SK-N-SH (cell line): ENCODE results near the gene SRPK1. TPM values are rescaled to one million over a fixed set of nuclear protein-coding genes. Genes with fewer than 3 reads are reported as not detected.
"Not testable (repeated sequence)": the region's sequence is repeated elsewhere in the genome, so short reads cannot be mapped to it uniquely, and the experiment has no call there.

Experiments
- CTCF ChIA-PET: fragments of 300-600, 350-600 bp; formaldehyde crosslinking; extraction: SDS; loops from one replicate; lab custom pipeline; 2021; lab: Yijun Ruan, JAX
- POLR2A ChIA-PET: fragments of 350-600 bp; sonication (Branson Sonifier 250); formaldehyde crosslinking; extraction: SDS; loops from one replicate; lab custom pipeline; 2020; ENCODE audit warnings: antibody characterized with exemption, inconsistent platforms; lab: Yijun Ruan, JAX
- DNase-seq: peaks from one replicate; pipeline ENCODE4 v3.0.0; 2012
- H2AFZ ChIP-seq: fragments of 200-600 bp; sonication (generic); 2 replicates; pipeline ENCODE4 v1.8.1; 2016; ENCODE audit warnings: antibody characterized with exemption, mild to moderate bottlenecking, low read depth
- H3F3A ChIP-seq: fragments of 200-600 bp; sonication (generic); replicated peaks from 2 replicates; pipeline ENCODE3; 2016; ENCODE audit warnings: antibody characterized with exemption, mild to moderate bottlenecking; ENCODE audit not compliant: insufficient read depth
- H3K27ac ChIP-seq, 2 experiments: fragments of 200-500 bp in 1 of 2; fragments of 200-600 bp in 1 of 2; sonication (Bioruptor generic) in 1 of 2; sonication (generic), shearing (Covaris generic) in 1 of 2; 2 replicates each; pipeline versions ENCODE4 v1.5.1 to v1.6.1; 2014 to 2016; ENCODE audit warnings: low read depth in 2 of 2, inconsistent platforms in 1 of 2, low read length in 1 of 2, mild to moderate bottlenecking in 1 of 2, mixed read lengths in 1 of 2
- H3K27me3 ChIP-seq: fragments of 200-600 bp; sonication (generic), shearing (Covaris generic); 2 replicates; pipeline ENCODE4 v1.6.1; 2016; ENCODE audit warnings: mixed run types; ENCODE audit not compliant: insufficient read depth
- H3K36me3 ChIP-seq, 2 experiments: fragments of 200-500 bp in 1 of 2; fragments of 200-600 bp in 1 of 2; sonication (Bioruptor generic) in 1 of 2; sonication (generic) in 1 of 2; replicated peaks in 1 of 2; 2 replicates each; pipeline versions ENCODE3 to v1.5.1; 2014 to 2016; ENCODE audit warnings: low read length in 1 of 2, mild to moderate bottlenecking in 1 of 2; ENCODE audit not compliant: insufficient read depth in 2 of 2, control insufficient read depth in 1 of 2
- H3K4me1 ChIP-seq, 2 experiments: fragments of 200-500 bp in 1 of 2; fragments of 200-600 bp in 1 of 2; sonication (Bioruptor generic) in 1 of 2; sonication (generic), shearing (Covaris generic) in 1 of 2; 2 replicates each; pipeline versions ENCODE4 v1.5.1 to v1.6.1; 2014 to 2016; ENCODE audit warnings: low read depth in 1 of 2, low read length in 1 of 2, mixed run types in 1 of 2; ENCODE audit not compliant: insufficient read depth in 2 of 2, control insufficient read depth in 1 of 2
- H3K4me2 ChIP-seq: fragments of 200-600 bp; sonication (generic), shearing (Covaris generic); 2 replicates; pipeline ENCODE4 v1.6.1; 2017; ENCODE audit warnings: mixed run types
- H3K4me3 ChIP-seq, 2 experiments: fragments of 200-500 bp in 1 of 2; fragments of 200-600 bp in 1 of 2; sonication (Bioruptor generic) in 1 of 2; sonication (generic), shearing (Covaris generic) in 1 of 2; 2 replicates each; pipeline versions ENCODE4 v1.5.1 to v1.8.1; 2014 to 2016; ENCODE audit warnings: low read depth in 2 of 2, inconsistent platforms in 1 of 2, low read length in 1 of 2, mild to moderate bottlenecking in 1 of 2, mixed read lengths in 1 of 2, moderate library complexity in 1 of 2
- H3K79me2 ChIP-seq: fragments of 200-600 bp; sonication (generic); 2 replicates; pipeline ENCODE4 v1.8.1; 2017; ENCODE audit warnings: mild to moderate bottlenecking; ENCODE audit not compliant: insufficient read depth
- H3K9ac ChIP-seq: fragments of 200-600 bp; sonication (generic); 2 replicates; pipeline ENCODE4 v1.6.1; 2017; ENCODE audit warnings: mixed run types
- H3K9me2 ChIP-seq: fragments of 200-600 bp; sonication (generic); 2 replicates; pipeline ENCODE4 v1.6.1; 2017; ENCODE audit warnings: mixed run types
- H3K9me3 ChIP-seq: fragments of 200-600 bp; sonication (generic); 2 replicates; pipeline ENCODE4 v1.6.1; 2017; ENCODE audit warnings: mixed run types, mild to moderate bottlenecking, moderate library complexity
- H4K20me1 ChIP-seq: fragments of 200-600 bp; sonication (generic); 2 replicates; pipeline ENCODE4 v1.6.1; 2017; ENCODE audit warnings: mild to moderate bottlenecking, mixed run types; ENCODE audit not compliant: insufficient read depth
- CHD2 ChIP-seq: fragments of 150-350 bp; IDR thresholded peaks from 2 replicates; pipeline ENCODE4 v1.6.1; 2018; ENCODE audit warnings: low read length; ENCODE audit not compliant: partially characterized antibody
- ELF1 ChIP-seq: IDR thresholded peaks from 2 replicates; pipeline ENCODE4 v1.4.0; 2012
- GABPA ChIP-seq: IDR thresholded peaks from 2 replicates; pipeline ENCODE4 v1.4.0; 2012; ENCODE audit warnings: low read depth, mild to moderate bottlenecking
- GATA2 ChIP-seq: sonication (generic); formaldehyde crosslinking; IDR thresholded peaks from 2 replicates; pipeline ENCODE4 v1.5.0; 2020; ENCODE audit warnings: mild to moderate bottlenecking, missing genetic modification reagents
- JUND ChIP-seq: IDR thresholded peaks from 2 replicates; pipeline ENCODE4 v1.4.0; 2012
- NFIC ChIP-seq: IDR thresholded peaks from 2 replicates; pipeline ENCODE4 v1.4.0; 2012; ENCODE audit warnings: borderline replicate concordance
- POLR2AphosphoS5 ChIP-seq: IDR thresholded peaks from 2 replicates; pipeline ENCODE4 v1.6.1; 2012; ENCODE audit warnings: low read depth, low read length
- RCOR1 ChIP-seq: fragments of 150-350 bp; IDR thresholded peaks from 2 replicates; pipeline ENCODE4 v1.6.1; 2017; ENCODE audit warnings: antibody characterized with exemption, low read length
- RXRA ChIP-seq: IDR thresholded peaks from 2 replicates; pipeline ENCODE4 v1.4.0; 2012; ENCODE audit warnings: low read depth, mild to moderate bottlenecking, borderline replicate concordance
- SMC3 ChIP-seq: IDR thresholded peaks from 2 replicates; pipeline ENCODE4 v1.6.1; 2012; ENCODE audit warnings: low read depth, low read length, improper control_type of control experiment
- USF1 ChIP-seq: IDR thresholded peaks from 2 replicates; pipeline ENCODE4 v1.4.0; 2012; ENCODE audit warnings: low read depth, borderline replicate concordance
- USF2 ChIP-seq: fragments of 150-350 bp; IDR thresholded peaks from 2 replicates; pipeline ENCODE4 v1.6.1; 2017; ENCODE audit warnings: antibody characterized with exemption, low read length, low read depth, borderline replicate concordance
- WGBS: methylation state at CpG from one replicate; pipeline ENCODE4 v1.1.6; 2017; ENCODE audit warnings: low lambda C conversion rate; 5-methylcytosine and 5-hydroxymethylcytosine counted together
- polyA plus RNA-seq, 3 experiments: library from polyadenylated mRNA; depleted of rRNA; stranded (reverse); fragments of >200 nt; gene quantifications; 2 replicates each; pipeline ENCODE4 v1.2.3, GENCODE V29; 2012

SRPK1 gene
- polyA plus RNA-seq, 1 of the 3 experiments (the other 2 are of a cell fraction), result 10.6 TPM

- H3K79me2 ChIP-seq, H3K9ac ChIP-seq, DNase-seq, H3K9me3 ChIP-seq, POLR2A ChIA-PET, H4K20me1 ChIP-seq, H3K4me1 ChIP-seq, H3K4me2 ChIP-seq, H3K27ac ChIP-seq, H3K27me3 ChIP-seq, H3K36me3 ChIP-seq, H3F3A ChIP-seq, H2AFZ ChIP-seq, H3K4me3 ChIP-seq, H3K9me2 ChIP-seq: not testable (repeated sequence)
- 69% methylated on average over 2 of the region's 2 CpGs for WGBS
- CTCF ChIA-PET, result interaction anchor here (1.1 kb wide), 1 partner anchor 15 kb away, joined by 3 read pairs; no protein-coding TSS in a partner anchor
These were observed 19.1 kb upstream of the SRPK1 start for GRCh38 chr6:35940014-35940413.

GRCh38 chr6:35939259-35939658 lies 18.4 kb upstream of the SRPK1 start:
- H3K36me3 ChIP-seq, H3K4me2 ChIP-seq, H3K4me3 ChIP-seq, H3F3A ChIP-seq, H2AFZ ChIP-seq, H3K9ac ChIP-seq, H3K27me3 ChIP-seq, DNase-seq, H3K9me3 ChIP-seq, H4K20me1 ChIP-seq, H3K9me2 ChIP-seq, H3K27ac ChIP-seq, H3K79me2 ChIP-seq, H3K4me1 ChIP-seq, POLR2A ChIA-PET: not testable (repeated sequence)
- CTCF ChIA-PET, result interaction anchor here (1.1 kb wide), 2 partner anchors 12 to 65 kb away, joined by 3 to 4 read pairs; no protein-coding TSS in a partner anchor
- 39% methylated on average over 5 of the region's 5 CpGs for WGBS

GRCh38 chr6:35936681-35937359 lies 15.9 kb upstream of the SRPK1 start:
- H3F3A ChIP-seq, result no peaks in the 10 kb centered on the region
- TF ChIP-seq GATA2 (CRISPR knock-in tag), result no peak
- no peak for TF ChIP-seq RCOR1
- no peak for TF ChIP-seq USF2
- no peak for TF ChIP-seq POLR2AphosphoS5
- TF ChIP-seq CHD2, result no peak
- TF ChIP-seq SMC3, result no peak
- no peak for TF ChIP-seq GABPA
- TF ChIP-seq JUND, result no peak
- no peak for TF ChIP-seq ELF1
- TF ChIP-seq USF1, result no peak
- no peak for TF ChIP-seq NFIC
- no peak for TF ChIP-seq RXRA
- ChIA-PET POLR2A (no interaction called here), CTCF (interaction anchor here (1.1 kb wide), 1 partner anchor 12 kb away, joined by 3 read pairs; no protein-coding TSS in a partner anchor)
- H4K20me1 ChIP-seq, result no peaks in the 10 kb centered on the region
- 71% methylated on average over 1 of the region's 1 CpG for WGBS
- no peak overlapping the region for H2AFZ ChIP-seq
- no peaks in the 10 kb centered on the region for H3K4me1 ChIP-seq
- DNase-seq, result no peak
- no peaks in the 10 kb centered on the region for H3K9me3 ChIP-seq
- no peak overlapping the region for H3K27ac ChIP-seq
- H3K4me2 ChIP-seq, result no peak overlapping the region
- H3K4me3 ChIP-seq, result no peak overlapping the region
- H3K9me2 ChIP-seq, result no peaks in the 10 kb centered on the region
- H3K9ac ChIP-seq, result no peak overlapping the region
- H3K27me3 ChIP-seq, result no peaks in the 10 kb centered on the region; the same call in 1 of the 2 replicates
- no peaks in the 10 kb centered on the region for H3K36me3 ChIP-seq
- no peaks in the 10 kb centered on the region for H3K79me2 ChIP-seq
